GM18498 (cell line): Measurements from ENCODE around the gene GRHL3.

Source experiments
- ATAC-seq: cut with Tn5 transposase; IDR thresholded peaks from one replicate; pipeline ENCODE4 v1.9.1; 2021; ENCODE audit warnings: mild to moderate bottlenecking, moderate library complexity; ENCODE audit not compliant: unreplicated experiment

The GRHL3 gene

GRCh38 chr1:24292887-24293286, 26.3 kb upstream of the GRHL3 start:
- ATAC-seq = no peak

DNA sequence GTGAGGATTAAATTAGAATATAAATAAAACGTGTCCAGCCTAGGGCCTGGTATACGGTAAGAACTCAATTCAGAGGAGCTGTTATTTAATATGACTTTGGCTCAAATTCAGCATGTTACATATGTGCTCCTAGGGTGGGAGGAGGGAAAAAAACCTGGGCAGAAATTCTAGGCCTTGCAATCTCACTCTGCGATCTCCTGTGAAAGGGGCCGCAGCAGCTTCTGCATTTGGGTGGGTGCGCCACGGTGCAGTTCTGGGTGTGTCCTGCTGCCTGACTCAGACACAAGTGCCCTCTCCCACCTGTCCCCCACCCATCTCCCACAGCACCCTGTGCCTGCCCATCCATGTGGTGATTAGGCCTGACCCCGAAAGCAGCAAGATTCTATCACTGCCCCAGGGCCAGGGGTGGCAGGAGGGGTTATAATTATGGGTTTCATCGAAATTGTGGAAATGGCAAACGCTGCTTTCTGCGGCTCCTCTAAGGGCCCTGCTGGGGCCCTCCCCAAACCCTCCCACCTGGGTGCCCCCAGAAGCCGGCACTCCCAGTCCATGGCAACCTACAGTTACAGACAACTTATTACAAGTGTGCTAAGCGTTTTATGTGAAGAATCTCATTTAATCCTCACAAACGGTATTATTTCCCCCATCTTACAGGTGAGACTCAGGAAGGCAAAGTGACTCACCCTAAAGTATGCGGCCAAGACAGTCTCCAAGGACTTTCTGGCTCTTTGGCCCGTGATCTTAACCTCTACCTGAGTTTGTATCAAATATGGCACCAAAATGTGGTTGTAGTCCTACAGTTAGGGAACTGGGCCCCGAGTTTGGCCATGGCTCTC, 25.5 kb upstream of the GRHL3 start:
- no peak for ATAC-seq

GRCh38 chr1:24294228-24294672, 24.9 kb upstream of the GRHL3 start:
- no peak for ATAC-seq

GRCh38 chr1:24294716-24295371, 24.3 kb upstream of the GRHL3 start:
- no peak for ATAC-seq

- ATAC-seq = no peak
These were observed 23.6 kb upstream of the GRHL3 start for GRCh38 chr1:24295535-24295934.

- no peak for ATAC-seq
These were observed 21.8 kb upstream of the GRHL3 start for GRCh38 chr1:24297187-24297851.

- no peak for ATAC-seq
These were observed 21.3 kb upstream of the GRHL3 start for GRCh38 chr1:24297852-24298232.

DNA sequence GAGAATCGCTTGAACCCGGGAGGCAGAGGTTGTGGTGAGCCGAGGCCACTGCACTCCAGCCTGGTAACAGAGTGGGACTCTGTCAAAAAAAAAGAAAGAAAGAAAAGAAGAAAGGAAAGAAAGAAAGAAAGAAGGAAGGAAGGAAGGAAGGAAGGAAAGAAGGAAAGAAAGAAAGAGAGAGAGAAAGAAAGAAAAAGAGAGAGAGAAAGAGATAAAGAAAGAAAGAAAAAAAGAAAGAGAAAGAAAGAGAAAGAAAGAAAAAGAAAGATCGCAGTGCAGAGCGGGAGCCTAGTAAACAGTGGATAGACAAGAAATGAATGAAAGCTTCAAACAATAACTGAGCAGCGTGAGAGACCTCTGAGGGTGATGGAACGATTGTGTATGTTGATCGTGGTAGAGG, 20.6 kb upstream of the GRHL3 start:
- no peak for ATAC-seq

DNA sequence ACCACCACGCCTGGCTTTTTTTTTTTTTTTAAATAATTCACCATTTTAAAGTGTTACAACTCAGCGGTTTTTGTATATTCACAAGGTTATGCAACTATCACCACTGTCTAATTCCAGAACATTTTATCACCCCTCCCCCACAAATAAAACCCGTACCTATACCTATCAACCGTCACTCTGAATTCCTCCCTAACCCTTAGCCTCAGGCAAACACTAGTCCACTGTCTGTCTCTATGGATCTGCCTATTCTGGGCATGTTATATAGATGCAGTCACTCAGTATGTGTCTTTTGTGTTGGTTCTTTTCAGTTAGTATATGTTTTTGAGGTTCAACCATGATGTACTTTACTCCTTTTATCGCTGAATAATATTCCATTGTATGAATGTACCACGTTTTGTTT, 19.3 kb upstream of the GRHL3 start:
- no peak for ATAC-seq

GRCh38 chr1:24300971-24301784, 18.0 kb upstream of the GRHL3 start:
- ATAC-seq = no peak

- ATAC-seq = no peak
These were observed 17.4 kb upstream of the GRHL3 start for GRCh38 chr1:24301785-24302175.

DNA sequence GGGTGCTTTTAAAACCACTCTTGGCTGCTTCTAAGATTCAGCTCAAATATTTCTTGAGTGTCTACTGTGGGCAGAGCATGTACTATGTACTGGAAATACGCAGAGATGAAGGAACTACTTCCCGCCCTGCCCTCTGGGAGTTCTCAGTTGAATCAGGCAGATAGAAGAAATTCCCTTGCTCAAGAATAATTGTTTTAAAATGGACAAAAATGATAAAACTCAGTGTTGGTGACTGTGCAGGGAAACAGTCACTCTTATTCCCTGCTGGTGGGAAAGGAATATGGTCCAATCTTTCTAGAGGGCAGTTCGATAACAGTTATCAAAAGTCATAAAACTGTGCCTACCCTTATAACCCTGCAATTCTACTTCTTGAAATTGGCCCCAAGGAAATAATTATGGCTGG, 16.9 kb upstream of the GRHL3 start:
- no peak for ATAC-seq

DNA sequence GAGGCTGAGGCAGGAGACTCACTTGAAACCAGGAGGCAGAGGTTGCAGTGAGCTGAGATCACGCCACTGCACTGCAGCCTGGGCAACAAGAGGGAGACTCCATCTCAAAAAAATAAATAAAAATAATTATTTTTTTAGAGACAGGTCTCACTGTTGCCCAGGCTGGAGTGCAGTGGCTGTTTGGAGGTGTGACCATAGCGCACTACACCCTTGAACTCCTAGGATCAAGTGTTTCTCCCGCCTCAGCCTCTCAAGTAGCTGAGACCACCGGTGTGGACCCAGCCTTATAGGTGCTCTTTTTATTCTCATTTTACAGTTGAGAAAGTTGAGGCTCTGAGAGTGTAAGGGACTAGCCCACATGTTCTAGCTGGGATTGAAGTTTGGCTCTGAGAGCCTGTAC, 15.6 kb upstream of the GRHL3 start:
- ATAC-seq = no peak

DNA sequence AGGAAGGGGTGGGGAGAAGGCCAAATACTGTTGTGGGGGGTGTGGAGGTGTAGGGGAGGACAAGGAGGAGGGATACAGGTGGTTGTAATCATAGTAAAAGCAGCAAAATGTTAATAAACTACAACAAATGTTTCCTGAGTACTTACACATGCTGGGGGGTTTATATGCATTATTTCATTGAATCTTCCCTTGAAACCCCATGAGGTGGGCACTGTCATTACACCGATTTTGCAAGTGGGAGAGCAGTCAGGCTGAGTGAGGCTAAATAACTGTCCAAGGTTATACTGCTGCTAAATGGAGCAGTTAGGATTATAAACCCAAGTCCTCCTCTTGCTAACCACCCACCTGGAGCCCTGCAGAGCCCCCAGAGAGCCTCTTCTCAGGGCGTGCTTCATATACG, 14.4 kb upstream of the GRHL3 start:
- no peak for ATAC-seq

GRCh38 chr1:24308365-24309015, 10.7 kb upstream of the GRHL3 start:
- ATAC-seq = no peak

DNA sequence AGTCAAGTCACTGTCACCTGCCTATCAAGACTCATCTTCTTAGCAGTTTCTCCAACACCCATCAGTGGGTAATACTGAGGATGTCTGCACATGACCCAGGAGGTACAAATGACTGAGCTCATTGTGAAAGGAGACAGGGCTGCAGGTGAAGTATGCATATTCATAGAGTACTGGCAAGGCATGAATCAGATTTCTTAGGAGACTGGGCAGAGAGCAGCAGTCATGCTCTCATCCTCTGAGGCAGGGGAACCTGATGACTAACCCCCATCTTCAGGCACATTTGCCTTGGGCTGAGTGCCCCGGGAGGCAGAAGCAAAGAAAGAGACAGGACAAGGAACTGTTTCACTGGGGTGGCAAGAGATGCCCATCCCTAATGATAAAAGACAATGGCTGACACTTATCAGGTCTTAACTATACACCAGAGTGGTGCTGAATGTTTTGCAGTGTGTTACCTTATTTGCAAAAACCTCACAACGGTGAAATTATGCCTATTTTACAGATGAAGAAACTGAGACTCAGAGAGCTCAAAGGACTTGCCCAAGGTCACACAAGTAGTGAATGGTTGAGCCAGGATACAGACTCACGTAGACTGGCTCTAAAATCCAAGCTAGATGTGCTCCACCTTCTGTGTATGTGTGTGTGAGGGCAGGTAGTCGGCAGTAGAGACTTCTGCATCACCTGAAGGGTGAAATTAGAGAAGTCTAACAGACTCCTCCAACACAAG, 9.2 kb upstream of the GRHL3 start:
- no peak for ATAC-seq

GRCh38 chr1:24311234-24311633, 7.9 kb upstream of the GRHL3 start:
- ATAC-seq = no peak

- no peak for ATAC-seq
These were observed 7.4 kb upstream of the GRHL3 start for GRCh38 chr1:24311741-24312140.

DNA sequence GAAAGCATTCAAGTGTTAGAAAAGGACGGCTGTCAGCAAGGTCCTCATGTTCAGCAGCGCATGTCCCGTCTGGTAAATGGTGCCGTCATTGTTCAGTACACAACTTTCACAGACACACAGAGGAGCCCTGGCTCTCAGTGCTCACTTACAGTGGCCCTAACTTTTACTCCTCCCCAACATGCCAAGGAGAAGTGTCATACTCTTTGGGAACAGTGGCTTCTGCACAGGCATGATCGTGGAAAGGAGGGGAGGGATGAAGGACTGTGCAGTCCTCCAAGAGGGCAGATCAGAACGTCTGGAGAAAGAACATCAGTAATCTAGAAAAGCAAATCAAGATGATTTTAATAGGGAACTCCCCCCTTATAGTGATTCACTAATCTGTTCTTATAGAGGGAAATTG, 3.8 kb upstream of the GRHL3 start:
- no peak for ATAC-seq

- ATAC-seq = no peak
These were observed 2.5 kb upstream of the GRHL3 start for GRCh38 chr1:24316645-24317044.
